Ishikawa (cell line): ENCODE results near the gene GNG4.

ENCODE experiments used
- CEBPB ChIP-seq: IDR thresholded peaks from 2 replicates; pipeline ENCODE4 v1.6.1; 2012
- CREB1 ChIP-seq: IDR thresholded peaks from 2 replicates; pipeline ENCODE4 v1.6.1; 2012; ENCODE audit warnings: low read depth
- EP300 ChIP-seq: IDR thresholded peaks from 2 replicates; pipeline ENCODE4 v1.6.1; 2012; ENCODE audit warnings: borderline replicate concordance
- NFIC ChIP-seq: IDR thresholded peaks from 2 replicates; pipeline ENCODE4 v1.6.1; 2012
- TAF1 ChIP-seq: IDR thresholded peaks from 2 replicates; pipeline ENCODE4 v1.6.1; 2012; ENCODE audit warnings: low read depth, mild to moderate bottlenecking
- TCF12 ChIP-seq: IDR thresholded peaks from 2 replicates; pipeline ENCODE4 v1.6.1; 2012; ENCODE audit warnings: low read depth
- TEAD4 ChIP-seq: IDR thresholded peaks from 2 replicates; pipeline ENCODE4 v1.6.1; 2012
- YY1 ChIP-seq: IDR thresholded peaks from 2 replicates; pipeline ENCODE4 v1.6.1; 2012; ENCODE audit warnings: low read depth
- ZBTB7A ChIP-seq: IDR thresholded peaks from 2 replicates; pipeline ENCODE4 v1.6.1; 2012; ENCODE audit warnings: low read depth
- TF ChIP-seq, protein P1 (sequence below): IDR thresholded peaks from 2 replicates; pipeline ENCODE4 v1.6.1; 2012; ENCODE audit warnings: low read depth, mild to moderate bottlenecking
- TF ChIP-seq, protein P2 (sequence below): IDR thresholded peaks from 2 replicates; pipeline ENCODE4 v1.6.1; 2012
- TF ChIP-seq, protein P3 (sequence below): IDR thresholded peaks from 2 replicates; pipeline ENCODE4 v1.6.1; 2012

DNA sequence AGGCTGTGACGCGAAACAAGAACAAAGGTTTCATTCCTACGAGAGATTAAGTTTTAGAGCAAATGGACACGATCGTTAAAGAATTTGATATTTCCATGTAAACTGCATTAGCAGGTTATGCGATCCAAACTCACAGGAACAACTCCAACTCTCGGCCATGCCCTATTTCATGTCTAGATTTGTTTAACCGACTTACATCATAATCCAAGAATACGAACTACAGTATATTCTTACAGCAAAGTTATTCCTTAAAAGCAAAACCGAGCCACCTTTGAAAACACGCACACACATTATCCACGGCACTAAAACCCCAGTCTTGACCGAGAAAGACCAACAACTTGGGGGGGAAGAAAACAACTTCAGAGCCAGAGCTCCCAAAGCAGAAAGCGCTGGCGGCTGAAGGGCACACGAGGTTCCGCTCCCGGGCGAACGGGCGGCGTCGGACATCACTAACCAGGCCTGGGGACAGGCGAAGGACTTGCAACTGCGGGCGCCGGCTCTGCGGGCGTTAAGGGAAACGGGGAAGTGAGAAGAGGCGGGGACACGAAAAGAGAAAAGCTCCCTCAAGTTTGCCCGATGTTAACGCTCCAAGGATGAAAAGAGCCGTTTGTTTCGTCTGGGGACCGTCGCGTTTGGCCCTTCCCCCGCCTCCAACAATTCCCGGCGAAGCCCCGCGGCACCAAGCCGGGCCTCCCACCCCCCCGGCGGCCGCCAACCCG is 146.0 kb downstream of the GNG4 start:
- TF ChIP-seq YY1 = no peak
- no peak for TF ChIP-seq TAF1
- TF ChIP-seq, protein P1, sequence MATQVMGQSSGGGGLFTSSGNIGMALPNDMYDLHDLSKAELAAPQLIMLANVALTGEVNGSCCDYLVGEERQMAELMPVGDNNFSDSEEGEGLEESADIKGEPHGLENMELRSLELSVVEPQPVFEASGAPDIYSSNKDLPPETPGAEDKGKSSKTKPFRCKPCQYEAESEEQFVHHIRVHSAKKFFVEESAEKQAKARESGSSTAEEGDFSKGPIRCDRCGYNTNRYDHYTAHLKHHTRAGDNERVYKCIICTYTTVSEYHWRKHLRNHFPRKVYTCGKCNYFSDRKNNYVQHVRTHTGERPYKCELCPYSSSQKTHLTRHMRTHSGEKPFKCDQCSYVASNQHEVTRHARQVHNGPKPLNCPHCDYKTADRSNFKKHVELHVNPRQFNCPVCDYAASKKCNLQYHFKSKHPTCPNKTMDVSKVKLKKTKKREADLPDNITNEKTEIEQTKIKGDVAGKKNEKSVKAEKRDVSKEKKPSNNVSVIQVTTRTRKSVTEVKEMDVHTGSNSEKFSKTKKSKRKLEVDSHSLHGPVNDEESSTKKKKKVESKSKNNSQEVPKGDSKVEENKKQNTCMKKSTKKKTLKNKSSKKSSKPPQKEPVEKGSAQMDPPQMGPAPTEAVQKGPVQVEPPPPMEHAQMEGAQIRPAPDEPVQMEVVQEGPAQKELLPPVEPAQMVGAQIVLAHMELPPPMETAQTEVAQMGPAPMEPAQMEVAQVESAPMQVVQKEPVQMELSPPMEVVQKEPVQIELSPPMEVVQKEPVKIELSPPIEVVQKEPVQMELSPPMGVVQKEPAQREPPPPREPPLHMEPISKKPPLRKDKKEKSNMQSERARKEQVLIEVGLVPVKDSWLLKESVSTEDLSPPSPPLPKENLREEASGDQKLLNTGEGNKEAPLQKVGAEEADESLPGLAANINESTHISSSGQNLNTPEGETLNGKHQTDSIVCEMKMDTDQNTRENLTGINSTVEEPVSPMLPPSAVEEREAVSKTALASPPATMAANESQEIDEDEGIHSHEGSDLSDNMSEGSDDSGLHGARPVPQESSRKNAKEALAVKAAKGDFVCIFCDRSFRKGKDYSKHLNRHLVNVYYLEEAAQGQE = no peak
- TF ChIP-seq CEBPB = no peak
- no peak for TF ChIP-seq NFIC
- TF ChIP-seq EP300 = no peak
- TF ChIP-seq, protein P2, sequence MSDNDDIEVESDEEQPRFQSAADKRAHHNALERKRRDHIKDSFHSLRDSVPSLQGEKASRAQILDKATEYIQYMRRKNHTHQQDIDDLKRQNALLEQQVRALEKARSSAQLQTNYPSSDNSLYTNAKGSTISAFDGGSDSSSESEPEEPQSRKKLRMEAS = no peak
- TF ChIP-seq, protein P3, sequence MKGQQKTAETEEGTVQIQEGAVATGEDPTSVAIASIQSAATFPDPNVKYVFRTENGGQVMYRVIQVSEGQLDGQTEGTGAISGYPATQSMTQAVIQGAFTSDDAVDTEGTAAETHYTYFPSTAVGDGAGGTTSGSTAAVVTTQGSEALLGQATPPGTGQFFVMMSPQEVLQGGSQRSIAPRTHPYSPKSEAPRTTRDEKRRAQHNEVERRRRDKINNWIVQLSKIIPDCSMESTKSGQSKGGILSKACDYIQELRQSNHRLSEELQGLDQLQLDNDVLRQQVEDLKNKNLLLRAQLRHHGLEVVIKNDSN = no peak
- TF ChIP-seq CREB1 = no peak
- no peak for TF ChIP-seq TEAD4
- no peak for TF ChIP-seq TCF12
- no peak for TF ChIP-seq ZBTB7A
